Head of caudate nucleus (tissue), 42 donors: ENCODE results near the gene DCLK1.
A peak's percentile ranks its signal among the peaks of the same experiment; 100 is the strongest.

Experiments used
- DNase-seq, 42 donors: peaks; one replicate each; pipeline versions ENCODE4 v3.0.0 to v3.0.0-alpha.2; 2020 to 2021; ENCODE audit warnings: mixed read lengths in 7 of 42
- intact Hi-C: fragments of 100-400 bp; cut with DNase I; formaldehyde crosslinking; loops from one replicate; pipeline ENCODE4 v1.15.0; 2022

DCLK1 gene

DNA sequence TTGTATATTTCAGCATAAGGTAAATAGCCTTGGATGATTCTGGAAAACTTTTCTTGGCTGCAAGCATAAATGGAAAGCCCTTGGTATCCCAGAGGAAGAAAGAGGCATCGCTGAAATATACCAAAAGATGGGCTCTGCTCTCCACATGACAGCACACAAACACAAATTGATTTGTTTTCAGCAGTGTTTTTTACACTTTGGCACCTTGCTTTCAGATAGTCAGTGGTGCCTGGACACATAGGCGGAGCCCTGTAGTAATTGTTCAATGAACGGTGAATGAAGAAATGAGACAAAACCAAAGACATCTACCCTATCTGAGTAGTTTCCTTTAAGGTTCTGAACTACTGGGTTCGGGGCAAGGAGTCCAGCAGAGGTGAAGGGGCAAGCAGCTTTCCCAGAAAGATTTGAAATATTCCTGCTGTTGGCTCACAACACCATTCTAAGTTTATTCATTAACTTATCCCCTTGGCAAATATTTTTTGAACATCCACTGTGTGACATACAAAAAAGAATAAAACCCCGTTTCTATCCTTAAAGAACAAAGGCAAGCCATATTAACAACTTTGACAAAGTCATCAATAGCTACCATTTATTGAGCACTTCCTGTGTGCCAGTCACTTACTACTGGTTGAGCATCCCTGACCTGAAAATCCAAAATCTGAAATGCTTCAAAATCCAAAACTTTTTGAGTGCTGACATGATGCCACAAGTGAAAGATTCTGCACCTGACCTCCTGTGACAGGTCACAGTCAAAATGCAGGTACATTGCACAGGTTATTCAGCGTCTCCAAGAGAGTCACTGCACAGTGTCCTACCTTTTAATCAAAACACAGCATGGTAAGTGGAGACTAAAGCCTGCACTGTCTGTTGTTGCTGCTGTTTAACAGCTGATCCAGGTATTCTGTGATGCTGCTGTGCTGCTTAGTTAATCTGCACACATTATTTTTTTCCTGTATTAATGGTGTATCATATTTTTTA lies 238.1 kb downstream of the DCLK1 start:
- no peak for DNase-seq
- intact Hi-C loops: no loop called here

- DNase-seq: peak in 7 of 42 donors; percentile 20 to 55 (median 32)
- intact Hi-C loops: no loop called here
These were observed 239.4 kb downstream of the DCLK1 start for GRCh38 chr13:35891507-35892441.

DNA sequence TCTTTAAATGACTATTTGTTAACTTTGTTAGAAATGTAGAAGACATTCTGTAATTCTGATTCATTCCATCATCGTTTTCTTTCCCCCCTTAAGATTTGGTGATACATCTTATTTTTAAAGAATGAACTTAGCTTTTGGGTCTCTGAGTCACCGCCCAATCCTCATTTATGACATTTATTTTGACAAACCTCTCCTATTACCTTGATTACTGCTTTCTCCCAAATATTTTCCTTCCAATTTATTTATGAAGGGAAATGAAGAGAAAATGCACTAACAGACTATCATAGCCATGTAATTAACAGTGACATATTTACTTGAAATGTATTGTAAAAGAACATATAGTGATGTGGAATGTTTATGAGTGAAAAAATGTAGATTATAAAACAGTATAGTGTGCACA lies 241.6 kb downstream of the DCLK1 start:
- no peak for DNase-seq
- intact Hi-C loops: no loop called here

DNA sequence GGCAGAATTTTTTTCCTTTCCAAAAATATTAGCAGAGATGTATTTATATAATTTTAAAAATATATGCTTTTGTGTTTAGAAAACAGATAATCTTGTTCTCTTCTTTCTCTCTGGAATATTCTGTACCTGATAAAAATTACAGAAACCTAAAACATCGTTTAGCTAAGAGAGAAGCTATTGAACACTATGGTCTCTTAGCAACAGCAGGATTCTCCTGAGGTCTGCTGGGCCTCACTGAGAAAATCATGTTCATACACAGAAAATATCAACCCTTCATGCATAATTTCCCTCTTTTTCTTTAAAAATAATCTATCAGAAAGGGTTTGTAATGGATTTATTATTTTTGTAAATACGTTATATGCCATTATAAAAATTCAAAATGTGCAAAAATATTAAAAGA lies 242.2 kb downstream of the DCLK1 start:
- DNase-seq: peak in 2 of 42 donors; percentile 28 to 34
- intact Hi-C loops: no loop called here

DNA sequence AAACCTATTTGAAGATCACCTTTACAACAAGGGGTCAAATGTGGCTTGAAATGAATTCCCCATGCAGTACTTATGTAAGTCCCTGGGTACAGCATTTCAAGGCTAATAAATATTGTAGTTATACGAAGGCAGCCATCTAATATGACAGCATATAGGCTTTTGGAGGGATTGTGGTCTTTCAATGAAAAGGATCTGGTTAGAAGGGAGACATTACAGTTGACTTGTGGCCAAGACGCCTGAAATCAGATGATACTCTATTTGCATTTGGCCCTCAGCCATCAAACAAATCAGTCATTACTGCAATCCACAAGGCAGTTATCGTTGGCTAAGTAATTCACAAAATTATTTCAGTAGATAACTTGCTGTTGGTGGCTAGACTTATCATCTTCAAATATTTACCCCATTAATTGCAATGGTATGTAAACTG lies 242.7 kb downstream of the DCLK1 start:
- intact Hi-C loops: no loop called here
- peak in 5 of 42 donors; percentile 29 to 65 (median 52) for DNase-seq

DNA sequence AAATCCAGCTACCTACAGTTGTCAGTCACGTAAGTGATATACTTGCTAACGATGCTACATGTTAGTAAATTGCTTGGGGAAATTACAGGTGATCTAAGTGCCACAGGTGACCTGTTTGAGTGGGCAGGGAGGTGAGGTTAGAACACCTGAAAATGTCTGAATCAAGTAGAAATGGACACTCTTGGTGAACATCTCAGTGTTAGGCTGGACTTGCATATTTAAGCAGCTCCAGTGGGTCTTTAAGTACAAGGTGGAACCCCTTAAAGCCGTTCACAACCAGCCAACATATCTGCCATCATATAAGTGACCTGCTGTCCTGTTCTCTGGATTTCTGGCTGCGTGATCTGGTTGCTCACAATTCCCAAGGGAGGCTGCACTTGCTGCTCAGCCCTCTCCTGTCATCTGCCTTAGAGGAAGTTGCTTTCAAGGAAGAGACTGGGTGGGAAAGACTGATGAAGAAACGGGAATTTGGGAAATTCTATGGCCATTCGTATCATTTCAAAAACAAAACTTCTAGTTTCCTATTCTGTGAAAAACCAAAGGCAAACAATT lies 244.0 kb downstream of the DCLK1 start:
- intact Hi-C loops: no loop called here
- peak in 1 of 42 donors; percentile 39 for DNase-seq

- no peak for DNase-seq
- intact Hi-C loops: no loop called here
These were observed 244.7 kb downstream of the DCLK1 start for GRCh38 chr13:35886332-35887114.

GRCh38 chr13:35884211-35884760 lies 246.9 kb downstream of the DCLK1 start:
- no peak for DNase-seq
- intact Hi-C loops: no loop called here

DNA sequence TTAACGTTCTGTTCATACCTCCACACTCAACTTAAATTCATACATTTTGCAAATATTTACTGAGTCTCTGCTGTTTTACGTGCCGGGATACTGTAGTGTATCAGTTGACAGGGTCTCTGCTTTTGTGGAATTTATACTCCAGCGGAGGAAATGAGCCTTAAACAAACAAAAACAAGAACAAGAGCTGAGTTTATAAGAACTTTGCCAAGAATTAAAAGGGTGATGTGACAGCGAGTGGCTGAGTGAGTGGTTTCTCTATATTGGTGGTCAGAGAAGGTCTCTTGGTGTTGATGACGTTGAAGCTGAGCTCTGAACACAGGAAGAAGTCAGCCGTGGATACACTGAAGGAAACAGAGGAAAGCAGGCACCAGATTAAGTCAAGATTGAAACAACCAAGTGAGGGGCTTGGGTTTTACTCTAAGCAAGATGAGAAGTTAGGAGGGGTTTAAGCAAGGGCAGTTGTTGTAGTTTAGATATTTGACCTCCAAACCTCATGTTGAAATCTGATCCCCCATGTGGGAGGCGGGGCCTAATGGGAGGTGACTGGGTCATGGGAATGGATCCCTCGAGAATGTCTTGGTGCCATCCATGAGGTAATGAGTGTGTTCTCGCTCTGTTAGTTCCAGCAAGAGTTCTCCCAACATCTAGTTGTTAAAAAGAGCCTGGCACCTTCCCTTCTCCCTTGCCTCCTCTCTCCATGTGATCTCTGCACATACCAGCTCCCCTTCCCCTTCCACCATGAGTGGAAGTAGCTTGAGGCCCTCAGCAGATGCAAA lies 248.3 kb downstream of the DCLK1 start:
- DNase-seq: no peak
- intact Hi-C loops: no loop called here

DNA sequence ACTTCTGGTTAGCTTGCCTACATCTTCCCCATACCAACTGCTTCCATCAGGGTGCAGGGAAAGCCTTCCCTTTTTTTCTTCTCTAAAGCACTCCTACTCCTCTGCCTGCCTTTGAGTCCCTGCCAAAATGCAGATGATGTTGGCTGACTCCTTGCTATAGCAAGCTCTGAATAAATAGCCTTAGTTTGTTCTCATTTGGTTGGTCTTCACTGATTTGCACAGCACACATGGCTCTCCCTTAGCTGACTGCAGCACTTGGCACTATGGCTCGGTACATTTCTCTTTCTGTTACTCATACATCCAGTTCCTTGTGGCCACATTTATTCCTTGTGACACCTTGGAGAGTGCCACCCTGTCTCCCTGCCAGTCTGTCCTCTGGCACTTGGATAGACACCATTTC lies 249.8 kb downstream of the DCLK1 start:
- intact Hi-C loops: no loop called here

DNA sequence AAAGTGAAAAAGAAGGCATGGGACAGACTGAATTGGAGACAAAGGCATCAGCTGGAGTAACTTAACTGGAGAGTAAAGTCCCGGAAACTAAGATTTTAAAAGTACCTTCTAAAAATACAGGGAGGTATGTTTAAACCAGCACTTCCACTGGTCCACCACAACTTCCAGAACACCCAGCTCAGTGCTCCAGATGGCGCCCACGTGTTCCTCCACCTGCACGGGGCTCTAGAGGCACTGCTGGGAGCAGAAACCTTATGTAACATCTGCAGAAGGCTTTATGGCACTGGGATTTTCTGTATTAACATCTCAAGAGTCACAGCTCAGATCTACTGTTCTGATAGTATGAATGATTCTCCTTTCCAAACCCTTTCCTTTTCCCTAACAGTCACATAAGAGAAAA lies 252.1 kb downstream of the DCLK1 start:
- DNase-seq: peak in 35 of 42 donors; percentile 23 to 81 (median 51)
- intact Hi-C loops: no loop called here

More for the DNA sequence above, 249.8 kb downstream of the DCLK1 start:
- peak in 37 of 42 donors; percentile 14 to 78 (median 55) for DNase-seq

DNA sequence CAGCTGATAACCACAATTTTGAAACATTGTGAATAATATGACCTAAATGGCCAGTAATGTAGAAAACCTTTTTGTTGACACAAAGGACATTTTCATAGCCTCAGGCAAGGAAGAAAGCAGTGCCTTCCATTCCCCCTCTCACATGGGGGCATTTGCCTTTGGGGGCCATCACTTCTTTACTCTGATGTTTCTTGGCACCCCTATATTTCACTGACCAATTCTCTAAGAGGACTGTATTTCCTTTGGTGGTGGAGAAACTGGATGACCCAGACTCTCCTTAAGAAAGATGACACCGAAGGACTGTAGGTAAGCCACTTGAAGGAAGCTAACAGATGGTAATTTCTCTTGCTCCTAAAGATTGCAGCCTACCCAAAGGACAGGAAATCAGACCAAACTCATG lies 254.6 kb downstream of the DCLK1 start:
- intact Hi-C loops: no loop called here
- DNase-seq: no peak

- intact Hi-C loops: no loop called here
- peak in 2 of 42 donors; percentile 27 to 54 for DNase-seq
These were observed 256.5 kb downstream of the DCLK1 start for GRCh38 chr13:35874704-35875103.

DNA sequence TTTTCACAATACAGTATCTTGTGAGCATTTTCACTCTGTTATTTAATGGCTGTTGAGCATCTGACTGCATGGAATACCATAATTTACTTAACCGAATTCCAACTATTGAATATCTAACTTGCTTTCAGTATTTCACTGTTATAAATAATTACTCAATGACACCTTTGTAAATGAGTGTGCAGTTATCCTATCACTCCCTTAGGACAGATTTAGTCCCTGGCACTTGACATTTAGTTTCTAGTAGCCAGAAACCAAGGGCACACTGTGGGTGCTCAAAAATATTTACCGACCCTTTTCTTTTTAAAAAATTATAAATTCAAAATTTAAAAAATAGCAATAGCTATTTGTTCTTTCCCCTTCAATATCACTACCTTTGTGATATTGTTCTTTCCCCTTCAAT lies 258.8 kb downstream of the DCLK1 start:
- no peak for DNase-seq

GRCh38 chr13:35871561-35871960 lies 259.6 kb downstream of the DCLK1 start:
- intact Hi-C loops: no loop called here
- no peak for DNase-seq

More for the DNA sequence above, 258.8 kb downstream of the DCLK1 start:
- intact Hi-C loops: no loop called here

GRCh38 chr13:35866801-35867200 lies 264.4 kb downstream of the DCLK1 start:
- intact Hi-C loops: no loop called here
- no peak for DNase-seq
